ENCODE results near the gene RBMS3.

GRCh38 chr3:30059240-30059639 is 778.4 kb downstream of the RBMS3 start:
- TF ChIP-seq POLR2A (IDR thresholded peaks at IDR 0.05), result no peak
- no peak for TF ChIP-seq CTCF (IDR thresholded peaks at IDR 0.05)
- TF ChIP-seq POLR2AphosphoS5 (IDR thresholded peaks at IDR 0.05; ENCODE audit: insufficient read depth in 1 of 2, low read depth in 1 of 2), result no peak

All from vagina (tissue), 2 donors.